Panc1 (cell line): ENCODE data around the gene TMEM229B. TPM values are rescaled to one million over a fixed set of nuclear protein-coding genes. Genes with fewer than 3 reads are reported as not detected.

Source experiments
- ATAC-seq: fragments of 200-7000 bp; cut with Tn5 transposase; 2 replicates; pipeline ENCODE4 v1.9.1; 2020; ENCODE audit warnings: mild to moderate bottlenecking, moderate library complexity
- Bru-seq: library from RNA; stranded (reverse); fragments of 400-500 nt; gene quantifications from one replicate; lab custom pipeline; 2021; lab: Mats Ljungman, UMichigan
- BruChase-seq, 2 experiments: library from RNA; stranded (reverse); fragments of 400-500 nt; gene quantifications; one replicate each; lab custom pipeline; 2021; lab: Mats Ljungman, UMichigan
- BruUV-seq: library from RNA; stranded (reverse); fragments of 400-500 nt; replicated peaks from 2 replicates; lab custom pipeline; 2021; lab: Mats Ljungman, UMichigan
- CTCF ChIA-PET: fragments of 300-600 bp; sonication (Branson Sonifier 250); formaldehyde crosslinking; loops from one replicate; lab custom pipeline; 2022; ENCODE audit warnings: antibody characterized with exemption; lab: Charles Lee
- POLR2A ChIA-PET: fragments of 300-600 bp; sonication (Branson Sonifier 250); formaldehyde crosslinking; loops from one replicate; lab custom pipeline; 2022; ENCODE audit warnings: antibody characterized with exemption; lab: Charles Lee
- DNase-seq: peaks from one replicate; pipeline ENCODE4 v3.0.0-alpha.2; 2010; ENCODE audit warnings: low read depth, low spot score
- H3K27ac ChIP-seq: 2 replicates; pipeline ENCODE4 v1.5.1; 2011; ENCODE audit warnings: mild to moderate bottlenecking, low read length, inconsistent platforms
- H3K27me3 ChIP-seq: fragments of 200-500 bp; sonication (Bioruptor generic); 2 replicates; pipeline ENCODE4 v1.6.0; 2014; ENCODE audit warnings: low read length, inconsistent platforms; ENCODE audit not compliant: control insufficient read depth, insufficient read depth
- H3K36me3 ChIP-seq: fragments of 200-500 bp; sonication (Bioruptor generic); 2 replicates; pipeline ENCODE4 v1.5.1; 2014; ENCODE audit warnings: inconsistent platforms, mild to moderate bottlenecking, low read length, moderate library complexity; ENCODE audit not compliant: control insufficient read depth, insufficient read depth
- H3K4me1 ChIP-seq: 2 replicates; pipeline ENCODE4 v1.5.1; 2011; ENCODE audit warnings: inconsistent platforms, mild to moderate bottlenecking, low read length, moderate library complexity; ENCODE audit not compliant: control insufficient read depth, insufficient read depth
- H3K4me3 ChIP-seq, 2 experiments: 2 replicates each; pipeline ENCODE4 v1.5.1; 2011 to 2012; ENCODE audit warnings: low read depth in 2 of 2, low read length in 2 of 2, mild to moderate bottlenecking in 2 of 2, inconsistent platforms in 1 of 2, moderate library complexity in 1 of 2
- H3K9me3 ChIP-seq: fragments of 200-500 bp; sonication (Bioruptor generic); 2 replicates; pipeline ENCODE4 v1.5.1; 2014; ENCODE audit warnings: low read depth, mild to moderate bottlenecking, inconsistent platforms, low read length, moderate library complexity; ENCODE audit not compliant: control insufficient read depth, insufficient read depth
- CTCF ChIP-seq: fragments of 450-650 bp; IDR thresholded peaks from 2 replicates; pipeline ENCODE4 v1.5.1; 2017; ENCODE audit warnings: mild to moderate bottlenecking
- POLR2AphosphoS5 ChIP-seq: IDR thresholded peaks from 2 replicates; pipeline ENCODE4 v1.6.1; 2012; ENCODE audit warnings: mild to moderate bottlenecking, low read depth, low read length, moderate library complexity
- REST ChIP-seq, 2 experiments: IDR thresholded peaks; 2 replicates each; pipeline ENCODE4 v1.6.1; 2011 to 2012; ENCODE audit warnings: low read depth in 2 of 2, control low read depth in 1 of 2, low read length in 1 of 2, mild to moderate bottlenecking in 1 of 2, moderate library complexity in 1 of 2; ENCODE audit not compliant: insufficient read depth in 1 of 2
- SIN3A ChIP-seq: IDR thresholded peaks from 2 replicates; pipeline ENCODE4 v1.6.1; 2012; ENCODE audit warnings: low read depth, mild to moderate bottlenecking, low read length, moderate library complexity, borderline replicate concordance; ENCODE audit not compliant: insufficient read depth
- TCF7L2 ChIP-seq: IDR thresholded peaks from 2 replicates; pipeline ENCODE4 v1.6.1; 2011; ENCODE audit warnings: mild to moderate bottlenecking, low read depth, low read length, inconsistent platforms
- in situ Hi-C: cut with HindIII; loops from 2 replicates; pipeline ENCODE4 v1.10.0; 2016; ENCODE audit warnings: low sequenced_read_pairs, low pct_unique_long_range_greater_than_20kb
- intact Hi-C: fragments of 100-400 bp; cut with micrococcal nuclease; formaldehyde crosslinking; loops from one replicate; pipeline ENCODE4 v1.10.0; 2022; ENCODE audit not compliant: unreplicated experiment
- long read RNA-seq: library from polyadenylated mRNA; unstranded; transcript quantifications from one replicate; pipeline ENCODE4 v2.0.0, GENCODE V29; 2021; ENCODE audit not compliant: unreplicated experiment
- polyA plus RNA-seq: library from polyadenylated mRNA; unstranded; fragments of >200 nt; gene quantifications from one replicate; pipeline ENCODE4 v1.2.1, GENCODE V29; 2012; ENCODE audit warnings: missing spikeins; ENCODE audit not compliant: insufficient read length
- total RNA-seq: library from RNA; stranded (reverse); gene quantifications from one replicate; pipeline ENCODE4 v1.2.1, GENCODE V29; 2021; ENCODE audit not compliant: unreplicated experiment

TMEM229B gene
- total RNA-seq (1.6 TPM), Bru-seq, nascent RNA (percentile 31 among the genes with signal in this experiment), BruChase-seq, experiment 1, labeled RNA remaining after a 2-hour chase (percentile 34 among the genes with signal in this experiment), BruChase-seq, experiment 2, labeled RNA remaining after a 6-hour chase (percentile 32 among the genes with signal in this experiment)
- polyA plus RNA-seq = 1.4 TPM
- long read RNA-seq, partial matches to known transcripts = 0 of 2 reads
- long read RNA-seq, other reads (novel, unspliced or antisense) = 2 of 2 reads

- POLR2A ChIA-PET = no interaction called here
- TF ChIP-seq CTCF = no peak
- TF ChIP-seq POLR2AphosphoS5 = no peak
- no peak for TF ChIP-seq SIN3A
- TF ChIP-seq REST (IDR thresholded peaks at IDR 0.05; ENCODE audit: insufficient read depth in 1 of 2, low read depth in 2 of 2, low read length in 1 of 2) = no peak
- TF ChIP-seq TCF7L2 = no peak
- no peaks in the 10 kb centered on the region for H3K4me1 ChIP-seq
- in situ Hi-C loops (no loop called here), intact Hi-C loops (no loop called here)
- peaks cover 3% of the 10 kb centered on the region; the same call in 1 of the 2 replicates for H3K9me3 ChIP-seq
- no peaks in the 10 kb centered on the region for H3K27me3 ChIP-seq
- DNase-seq (no peak), ATAC-seq (peak; percentile 67)
- no TSS peak for BruUV-seq
- H3K36me3 ChIP-seq = no peaks in the 10 kb centered on the region
- H3K27ac ChIP-seq = peak within 1 kb of the TSS; percentile 21
- peak within 1 kb of the TSS in 1 of 2 experiments; percentile 15; a peak in 3 of 4 replicates for H3K4me3 ChIP-seq
- CTCF ChIA-PET = interaction anchor here (1.1 kb wide), 1 partner anchor 39 kb away, joined by 3 read pairs; no protein-coding TSS in a partner anchor
Measured at GRCh38 chr14:67487937-67488893, at the start of gene TMEM229B. TMEM229B (minus strand) TSS chr14:67488721; CDS start chr14:67473923, 14,798 bp downstream.

GRCh38 chr14:67537736-67538135, 49.2 kb upstream of the TMEM229B start:
- no peak for ATAC-seq
- Histone ChIP-seq H3K4me1 (no peaks in the 10 kb centered on the region), H3K4me3 (no peak overlapping the region), H3K9me3 (no peaks in the 10 kb centered on the region), H3K27ac (no peak overlapping the region), H3K36me3 (no peaks in the 10 kb centered on the region; the same call in none of the 2 replicates), H3K27me3 (no peaks in the 10 kb centered on the region)
- no TSS peak for BruUV-seq
- CTCF ChIA-PET = no interaction called here
- POLR2A ChIA-PET = no interaction called here
- in situ Hi-C loops (no loop called here), intact Hi-C loops (no loop called here)
- no peak for TF ChIP-seq POLR2AphosphoS5
- no peak for TF ChIP-seq SIN3A
- TF ChIP-seq CTCF = no peak
- TF ChIP-seq TCF7L2 = no peak
- TF ChIP-seq REST (IDR thresholded peaks at IDR 0.05; ENCODE audit: insufficient read depth in 1 of 2, low read depth in 2 of 2, low read length in 1 of 2) = no peak
- no peak for DNase-seq
